Endodermal cell (in vitro differentiated cells): Measurements from ENCODE around the gene LGALSL. TPM values are rescaled to one million over a fixed set of nuclear protein-coding genes. Genes with fewer than 3 reads are reported as not detected.

Experiments
- DNase-seq: peaks from one replicate; pipeline ENCODE4 v3.0.0-alpha.2; 2017
- H3K27ac ChIP-seq: 2 replicates; pipeline ENCODE4 v1.5.1; 2013; ENCODE audit warnings: mild to moderate bottlenecking, low read depth, low read length, moderate library complexity
- H3K27me3 ChIP-seq: 2 replicates; pipeline ENCODE4 v1.6.1; 2013; ENCODE audit warnings: mild to moderate bottlenecking, low read length, moderate library complexity; ENCODE audit not compliant: insufficient read depth, control insufficient read depth, poor library complexity, severe bottlenecking
- H3K36me3 ChIP-seq: 2 replicates; pipeline ENCODE4 v1.7.0; 2013; ENCODE audit warnings: mild to moderate bottlenecking, low read length, moderate library complexity; ENCODE audit not compliant: control insufficient read depth, insufficient read depth
- H3K4me1 ChIP-seq: one replicate; pipeline ENCODE4 v1.7.0; 2013; ENCODE audit warnings: low read length; ENCODE audit not compliant: control insufficient read depth, insufficient read depth
- H3K4me3 ChIP-seq: 2 replicates; pipeline ENCODE4 v1.5.1; 2013; ENCODE audit warnings: mild to moderate bottlenecking, low read length, moderate library complexity
- H3K9ac ChIP-seq: 2 replicates; pipeline ENCODE4 v1.6.1; 2013; ENCODE audit warnings: mild to moderate bottlenecking, low read length, moderate library complexity; ENCODE audit not compliant: poor library complexity, severe bottlenecking; ENCODE audit errors: extremely low read depth
- H3K9me3 ChIP-seq: 2 replicates; pipeline ENCODE4 v1.6.1; 2013; ENCODE audit warnings: mild to moderate bottlenecking, low read length, moderate library complexity; ENCODE audit not compliant: control insufficient read depth
- H3K27ac Mint-ChIP-seq: 2 replicates; pipeline ENCODE4 v1.8.0; 2020; ENCODE audit warnings: mixed read lengths
- H3K27me3 Mint-ChIP-seq: 2 replicates; pipeline ENCODE4 v1.8.0; 2021; ENCODE audit warnings: mild to moderate bottlenecking, mixed read lengths; ENCODE audit not compliant: insufficient read depth
- H3K36me3 Mint-ChIP-seq: 2 replicates; pipeline ENCODE4 v1.8.0; 2020; ENCODE audit warnings: low read depth, mixed read lengths
- H3K4me1 Mint-ChIP-seq: 2 replicates; pipeline ENCODE4 v1.8.0; 2020; ENCODE audit warnings: mixed read lengths
- H3K4me3 Mint-ChIP-seq: 2 replicates; pipeline ENCODE4 v1.8.0; 2020; ENCODE audit warnings: mild to moderate bottlenecking, moderate library complexity, mixed read lengths
- H3K9me3 Mint-ChIP-seq: 2 replicates; pipeline ENCODE4 v1.8.0; 2020; ENCODE audit warnings: mild to moderate bottlenecking, mixed read lengths
- CTCF ChIP-seq: fragments of 200-600 bp; sonication (generic); conservative IDR thresholded peaks from 2 replicates; pipeline ENCODE4 v1.5.0; 2021; ENCODE audit warnings: antibody characterized with exemption, mild to moderate bottlenecking
- WGBS, 2 experiments: methylation state at CpG; one replicate each; pipeline versions ENCODE4 v1.1.5 to v1.1.7; 2013; ENCODE audit warnings: missing lambda C conversion rate in 2 of 2, mixed read lengths in 1 of 2; ENCODE audit not compliant: insufficient coverage in 1 of 2, insufficient read length in 1 of 2; 5-methylcytosine and 5-hydroxymethylcytosine counted together
- total RNA-seq, 2 donors: library from RNA; stranded (reverse); fragmentation: NEBNext Ultra II Directional in 1 of 2; extraction: Animal tissue kit (Norgen Biotek cat#: 25700) in 1 of 2; gene quantifications; 2 replicates in 1 of 2; 3 replicates in 1 of 2; pipeline ENCODE4 v1.2.1, GENCODE V29; 2021

Gene LGALSL
- total RNA-seq, 2 donors from 2014 or later, result 22.5 to 41.7 TPM

GRCh38 chr2:64466478-64467085 is 12.6 kb downstream of the LGALSL start:
- Mint-ChIP-seq H3K27me3 (peaks cover 18% of the 10 kb centered on the region), H3K4me1 (peaks cover 28% of the 10 kb centered on the region), H3K4me3 (no peak overlapping the region), H3K36me3 (no peaks in the 10 kb centered on the region), H3K9me3 (no peaks in the 10 kb centered on the region), H3K27ac (no peak overlapping the region)
- H3K27me3 ChIP-seq, result no peaks in the 10 kb centered on the region
- 92 to 98% methylated on average over 5 to 6 of the region's 6 CpGs for WGBS, 2 experiments
- H3K9me3 ChIP-seq, result no peaks in the 10 kb centered on the region
- DNase-seq, result no peak
- no peak for TF ChIP-seq CTCF
- H3K9ac ChIP-seq, result no peak overlapping the region
- H3K36me3 ChIP-seq, result no peaks in the 10 kb centered on the region
- no peak overlapping the region for H3K27ac ChIP-seq
- no peak overlapping the region for H3K4me3 ChIP-seq
- H3K4me1 ChIP-seq, result peaks cover 15% of the 10 kb centered on the region

GRCh38 chr2:64467096-64467843 is 13.3 kb downstream of the LGALSL start:
- no peak for TF ChIP-seq CTCF
- no peak overlapping the region for H3K4me3 Mint-ChIP-seq

GRCh38 chr2:64469261-64469660 is 15.3 kb downstream of the LGALSL start:
- no peaks in the 10 kb centered on the region for H3K9me3 ChIP-seq
- H3K4me3 ChIP-seq, result no peak overlapping the region
- no peaks in the 10 kb centered on the region for H3K9me3 Mint-ChIP-seq
- H3K9ac ChIP-seq, result no peak overlapping the region
- H3K27ac Mint-ChIP-seq, result no peak overlapping the region
- H3K27me3 Mint-ChIP-seq, result peaks cover 26% of the 10 kb centered on the region
- no peaks in the 10 kb centered on the region for H3K27me3 ChIP-seq
- 71 to 100% methylated on average over 1 of the region's 1 CpG for WGBS, 2 experiments
- H3K27ac ChIP-seq, result no peak overlapping the region
- no peaks in the 10 kb centered on the region for H3K36me3 Mint-ChIP-seq
- H3K36me3 ChIP-seq, result no peaks in the 10 kb centered on the region
- H3K4me3 Mint-ChIP-seq, result no peak overlapping the region
- DNase-seq, result no peak
- no peaks in the 10 kb centered on the region for H3K4me1 ChIP-seq
- H3K4me1 Mint-ChIP-seq, result peaks cover 9% of the 10 kb centered on the region
- TF ChIP-seq CTCF, result no peak

More at GRCh38 chr2:64467096-64467843, 13.3 kb downstream of the LGALSL start:
- Histone ChIP-seq H3K27ac (no peak overlapping the region), H3K4me1 (peaks cover 8% of the 10 kb centered on the region), H3K9ac (no peak overlapping the region), H3K36me3 (no peaks in the 10 kb centered on the region), H3K9me3 (no peaks in the 10 kb centered on the region), H3K4me3 (no peak overlapping the region), H3K27me3 (no peaks in the 10 kb centered on the region)
- Mint-ChIP-seq H3K4me1 (peaks cover 21% of the 10 kb centered on the region), H3K9me3 (no peaks in the 10 kb centered on the region), H3K27ac (no peak overlapping the region), H3K27me3 (peaks cover 21% of the 10 kb centered on the region), H3K36me3 (no peaks in the 10 kb centered on the region)
- no peak for DNase-seq
- WGBS, 2 experiments, result 93 to 96% methylated on average over 6 to 8 of the region's 8 CpGs
